OCI-LY1 (cell line): ENCODE results near the gene PTP4A2.

Source experiments
- H2AFZ ChIP-seq: fragments of 200-600 bp; sonication (generic), shearing (Covaris generic); 2 replicates; pipeline ENCODE4 v1.6.0; 2014; ENCODE audit warnings: antibody characterized with exemption, mild to moderate bottlenecking, low read length
- H3F3A ChIP-seq: fragments of 200-600 bp; sonication (generic), shearing (Covaris generic); 2 replicates; pipeline ENCODE4 v1.6.0; 2014; ENCODE audit warnings: mild to moderate bottlenecking, antibody characterized with exemption, low read length, moderate library complexity; ENCODE audit not compliant: insufficient read depth
- H3K27ac ChIP-seq: fragments of 200-600 bp; sonication (generic); 2 replicates; pipeline ENCODE4 v1.5.1; 2014; ENCODE audit warnings: low read length, mixed run types, mild to moderate bottlenecking, low read depth; ENCODE audit not compliant: poor library complexity, severe bottlenecking
- H3K27me3 ChIP-seq: fragments of 200-600 bp; sonication (generic); 2 replicates; pipeline ENCODE4 v1.6.0; 2014; ENCODE audit warnings: antibody characterized with exemption, mild to moderate bottlenecking, low read length, moderate library complexity; ENCODE audit not compliant: insufficient read depth
- H3K36me3 ChIP-seq: fragments of 200-600 bp; sonication (generic); 2 replicates; pipeline ENCODE4 v1.6.1; 2014; ENCODE audit warnings: mild to moderate bottlenecking, antibody characterized with exemption, low read length, moderate library complexity, mixed read lengths; ENCODE audit not compliant: insufficient read depth
- H3K4me1 ChIP-seq: fragments of 200-600 bp; sonication (generic); 2 replicates; pipeline ENCODE4 v1.5.1; 2014; ENCODE audit warnings: mild to moderate bottlenecking, low read length, moderate library complexity; ENCODE audit not compliant: insufficient read depth, severe bottlenecking
- H3K4me2 ChIP-seq: fragments of 200-600 bp; sonication (generic), shearing (Covaris generic); 2 replicates; pipeline ENCODE4 v1.6.1; 2014; ENCODE audit warnings: low read length
- H3K4me3 ChIP-seq: fragments of 200-600 bp; sonication (generic); 2 replicates; pipeline ENCODE4 v1.5.1; 2014; ENCODE audit warnings: low read length, low read depth, mild to moderate bottlenecking, mixed read lengths; ENCODE audit not compliant: poor library complexity, severe bottlenecking
- H3K79me2 ChIP-seq: fragments of 200-600 bp; shearing (Covaris generic); 2 replicates; pipeline ENCODE4 v1.6.1; 2016; ENCODE audit warnings: mixed run types, low read length, mixed read lengths; ENCODE audit not compliant: insufficient read depth
- H3K9ac ChIP-seq: fragments of 200-600 bp; sonication (generic), shearing (Covaris generic); 2 replicates; pipeline ENCODE4 v1.6.1; 2014; ENCODE audit warnings: mild to moderate bottlenecking, low read length, mixed read lengths
- H3K9me2 ChIP-seq: fragments of 200-600 bp; sonication (generic), shearing (Covaris generic); 2 replicates; pipeline ENCODE4 v1.6.1; 2014; ENCODE audit warnings: low read depth, mild to moderate bottlenecking, low read length, mixed read lengths
- H3K9me3 ChIP-seq: fragments of 200-600 bp; shearing (Covaris generic); 2 replicates; pipeline ENCODE4 v1.6.1; 2014; ENCODE audit warnings: low read length, mixed read lengths
- H4K20me1 ChIP-seq: fragments of 200-600 bp; sonication (generic), shearing (Covaris generic); 2 replicates; pipeline ENCODE4 v1.6.0; 2016; ENCODE audit warnings: mild to moderate bottlenecking, low read length; ENCODE audit not compliant: insufficient read depth
- CTCF ChIP-seq: fragments of 200-600 bp; sonication (generic), shearing (Covaris generic); IDR thresholded peaks from 2 replicates; pipeline ENCODE4 v1.5.1; 2017; ENCODE audit warnings: mild to moderate bottlenecking, antibody characterized with exemption, low read length, moderate library complexity, mixed read lengths
- EZH2 ChIP-seq: fragments of 200-600 bp; sonication (generic), shearing (Covaris generic); IDR thresholded peaks from 2 replicates; pipeline ENCODE4 v1.8.0; 2017; ENCODE audit warnings: borderline replicate concordance, mixed run types, mild to moderate bottlenecking, antibody characterized with exemption, low read length, moderate library complexity, mixed read lengths

Gene PTP4A2

GRCh38 chr1:31984419-31985347 lies 46.5 kb upstream of the PTP4A2 start:
- peak overlapping the region; percentile 8; the same call in 1 of the 2 replicates for H3K9ac ChIP-seq

GRCh38 chr1:31981972-31982371 lies 43.8 kb upstream of the PTP4A2 start:
- H3F3A ChIP-seq, result no peaks in the 10 kb centered on the region
- H3K4me2 ChIP-seq, result no peak overlapping the region
- H3K4me1 ChIP-seq, result peaks cover 30% of the 10 kb centered on the region
- no peaks in the 10 kb centered on the region for H3K9me3 ChIP-seq
- no peak overlapping the region for H2AFZ ChIP-seq
- no peaks in the 10 kb centered on the region for H3K9me2 ChIP-seq
- TF ChIP-seq EZH2, result no peak
- no peak for TF ChIP-seq CTCF
- no peak overlapping the region for H3K4me3 ChIP-seq
- H3K36me3 ChIP-seq, result no peaks in the 10 kb centered on the region
- no peaks in the 10 kb centered on the region for H3K27me3 ChIP-seq
- no peaks in the 10 kb centered on the region for H4K20me1 ChIP-seq
- no peak overlapping the region for H3K27ac ChIP-seq
- no peaks in the 10 kb centered on the region for H3K79me2 ChIP-seq
- no peak overlapping the region for H3K9ac ChIP-seq

More at GRCh38 chr1:31984419-31985347, 46.5 kb upstream of the PTP4A2 start:
- Histone ChIP-seq H3K27ac (peak overlapping the region; percentile 58), H3K36me3 (no peaks in the 10 kb centered on the region), H3K27me3 (no peaks in the 10 kb centered on the region), H3K4me2 (peak overlapping the region; percentile 17; the same call in 1 of the 2 replicates), H3K9me3 (no peaks in the 10 kb centered on the region), H2AFZ (no peak overlapping the region; the same call in 1 of the 2 replicates), H3K9me2 (no peaks in the 10 kb centered on the region), H3K4me1 (peaks cover 30% of the 10 kb centered on the region), H3F3A (no peaks in the 10 kb centered on the region), H4K20me1 (no peaks in the 10 kb centered on the region), H3K4me3 (no peak overlapping the region), H3K79me2 (no peaks in the 10 kb centered on the region)
- TF ChIP-seq EZH2 (no peak), CTCF (no peak)

- H4K20me1 ChIP-seq, result no peaks in the 10 kb centered on the region
- no peaks in the 10 kb centered on the region for H3K9me3 ChIP-seq
- no peak overlapping the region for H2AFZ ChIP-seq
- H3K27me3 ChIP-seq, result no peaks in the 10 kb centered on the region
- H3K4me3 ChIP-seq, result no peak overlapping the region
- H3F3A ChIP-seq, result no peaks in the 10 kb centered on the region
- H3K79me2 ChIP-seq, result no peaks in the 10 kb centered on the region
- no peak overlapping the region for H3K4me2 ChIP-seq
- H3K36me3 ChIP-seq, result no peaks in the 10 kb centered on the region
- no peaks in the 10 kb centered on the region for H3K9me2 ChIP-seq
- TF ChIP-seq EZH2 (no peak), CTCF (no peak)
- H3K27ac ChIP-seq, result no peak overlapping the region
- H3K9ac ChIP-seq, result no peak overlapping the region
- H3K4me1 ChIP-seq, result peaks cover 30% of the 10 kb centered on the region
These were observed 43.3 kb upstream of the PTP4A2 start for GRCh38 chr1:31981456-31981839.
